HL-60 (cell line): ENCODE results near the gene ARHGEF37.

Experiments
- DNase-seq, 2 experiments: peaks; one replicate each; pipeline ENCODE4 v3.0.0-alpha.2; 2010 to 2020; ENCODE audit warnings: low read depth in 1 of 2, low spot score in 1 of 2
- H3K27ac ChIP-seq: fragments of 250-450 bp; sonication (Bioruptor Pico); replicated peaks from 2 replicates; pipeline ENCODE4 v1.5.1; 2020; ENCODE audit warnings: mild to moderate bottlenecking, moderate library complexity
- H3K27me3 ChIP-seq: fragments of 250-450 bp; sonication (Bioruptor Pico); 2 replicates; pipeline ENCODE4 v1.5.1; 2021; ENCODE audit warnings: mild to moderate bottlenecking, moderate library complexity; ENCODE audit not compliant: insufficient read depth, poor library complexity, severe bottlenecking
- H3K4me3 ChIP-seq: replicated peaks from 2 replicates; pipeline ENCODE4 v1.5.1; 2011; ENCODE audit warnings: mild to moderate bottlenecking, control low read depth, low read length; ENCODE audit not compliant: insufficient read depth
- CTCF ChIP-seq: IDR thresholded peaks from one replicate; pipeline ENCODE4 v1.5.1; 2011; ENCODE audit warnings: low read length, control low read depth, inconsistent platforms; ENCODE audit not compliant: insufficient read depth
- GABPA ChIP-seq: IDR thresholded peaks from 2 replicates; pipeline ENCODE4 v1.6.1; 2012; ENCODE audit warnings: low read depth
- POLR2AphosphoS5 ChIP-seq: IDR thresholded peaks from 2 replicates; pipeline ENCODE4 v1.6.1; 2012; ENCODE audit warnings: low read depth
- SPI1 ChIP-seq: IDR thresholded peaks from 2 replicates; pipeline ENCODE4 v1.6.1; 2012; ENCODE audit warnings: low read depth, mild to moderate bottlenecking, borderline replicate concordance
- TF ChIP-seq, protein P1 (sequence below): IDR thresholded peaks from 2 replicates; pipeline ENCODE4 v1.6.1; 2012; ENCODE audit warnings: low read depth; ENCODE audit not compliant: insufficient replicate concordance

ARHGEF37 gene

GRCh38 chr5:149578896-149579295, 2.4 kb upstream of the ARHGEF37 start:
- Histone ChIP-seq H3K4me3 (no peak overlapping the region), H3K27ac (no peak overlapping the region), H3K27me3 (peaks cover 28% of the 10 kb centered on the region)
- DNase-seq = no peak
- TF ChIP-seq CTCF = no peak
- no peak for TF ChIP-seq POLR2AphosphoS5
- TF ChIP-seq SPI1 = no peak
- TF ChIP-seq GABPA = no peak
- TF ChIP-seq, protein P1, sequence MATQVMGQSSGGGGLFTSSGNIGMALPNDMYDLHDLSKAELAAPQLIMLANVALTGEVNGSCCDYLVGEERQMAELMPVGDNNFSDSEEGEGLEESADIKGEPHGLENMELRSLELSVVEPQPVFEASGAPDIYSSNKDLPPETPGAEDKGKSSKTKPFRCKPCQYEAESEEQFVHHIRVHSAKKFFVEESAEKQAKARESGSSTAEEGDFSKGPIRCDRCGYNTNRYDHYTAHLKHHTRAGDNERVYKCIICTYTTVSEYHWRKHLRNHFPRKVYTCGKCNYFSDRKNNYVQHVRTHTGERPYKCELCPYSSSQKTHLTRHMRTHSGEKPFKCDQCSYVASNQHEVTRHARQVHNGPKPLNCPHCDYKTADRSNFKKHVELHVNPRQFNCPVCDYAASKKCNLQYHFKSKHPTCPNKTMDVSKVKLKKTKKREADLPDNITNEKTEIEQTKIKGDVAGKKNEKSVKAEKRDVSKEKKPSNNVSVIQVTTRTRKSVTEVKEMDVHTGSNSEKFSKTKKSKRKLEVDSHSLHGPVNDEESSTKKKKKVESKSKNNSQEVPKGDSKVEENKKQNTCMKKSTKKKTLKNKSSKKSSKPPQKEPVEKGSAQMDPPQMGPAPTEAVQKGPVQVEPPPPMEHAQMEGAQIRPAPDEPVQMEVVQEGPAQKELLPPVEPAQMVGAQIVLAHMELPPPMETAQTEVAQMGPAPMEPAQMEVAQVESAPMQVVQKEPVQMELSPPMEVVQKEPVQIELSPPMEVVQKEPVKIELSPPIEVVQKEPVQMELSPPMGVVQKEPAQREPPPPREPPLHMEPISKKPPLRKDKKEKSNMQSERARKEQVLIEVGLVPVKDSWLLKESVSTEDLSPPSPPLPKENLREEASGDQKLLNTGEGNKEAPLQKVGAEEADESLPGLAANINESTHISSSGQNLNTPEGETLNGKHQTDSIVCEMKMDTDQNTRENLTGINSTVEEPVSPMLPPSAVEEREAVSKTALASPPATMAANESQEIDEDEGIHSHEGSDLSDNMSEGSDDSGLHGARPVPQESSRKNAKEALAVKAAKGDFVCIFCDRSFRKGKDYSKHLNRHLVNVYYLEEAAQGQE = no peak

DNA sequence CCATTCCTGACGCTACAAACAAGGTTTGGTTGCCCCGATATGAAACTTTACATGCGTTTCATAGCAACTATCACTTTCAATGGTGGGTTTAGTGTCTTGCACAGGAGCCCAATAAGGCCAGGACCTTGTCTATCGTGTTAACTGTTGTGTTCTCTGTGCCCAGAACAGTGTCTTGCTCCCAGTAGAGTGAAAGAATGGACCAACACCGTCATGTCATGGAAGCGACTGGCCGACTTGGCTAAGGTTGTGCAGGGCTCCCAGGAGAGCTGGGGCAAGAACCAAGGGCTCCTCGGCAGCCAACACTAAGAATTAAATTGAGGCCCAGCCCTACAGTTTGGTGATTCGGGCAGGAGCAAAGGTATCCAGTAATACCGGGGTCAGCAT, 498 bp upstream of the ARHGEF37 start:
- no peak overlapping the region for H3K27ac ChIP-seq
- TF ChIP-seq SPI1 (no peak), GABPA (no peak), CTCF (no peak), POLR2AphosphoS5 (no peak)
- TF ChIP-seq, protein P1 = no peak
- peaks cover 28% of the 10 kb centered on the region for H3K27me3 ChIP-seq
- peak overlapping the region; percentile 25 for H3K4me3 ChIP-seq
- DNase-seq = no peak

GRCh38 chr5:149581931-149582768, 852 bp downstream of the ARHGEF37 start:
- H3K27ac ChIP-seq = no peak overlapping the region
- no peak overlapping the region for H3K4me3 ChIP-seq
- no peak for TF ChIP-seq GABPA
- TF ChIP-seq SPI1 = no peak
- TF ChIP-seq CTCF = no peak
- TF ChIP-seq POLR2AphosphoS5 = no peak
- TF ChIP-seq, protein P1 = no peak
- peaks cover 28% of the 10 kb centered on the region for H3K27me3 ChIP-seq
- DNase-seq = no peak
